ENCODE data around the gene UBAP1L. TPM values are rescaled to one million over a fixed set of nuclear protein-coding genes. Genes with fewer than 3 reads are reported as not detected.
"Not testable (repeated sequence)": the region's sequence is repeated elsewhere in the genome, so short reads cannot be mapped to it uniquely, and the experiment has no call there.

Gene UBAP1L
- total RNA-seq, 1 experiment from 2014 or later: 1.7 TPM

DNA sequence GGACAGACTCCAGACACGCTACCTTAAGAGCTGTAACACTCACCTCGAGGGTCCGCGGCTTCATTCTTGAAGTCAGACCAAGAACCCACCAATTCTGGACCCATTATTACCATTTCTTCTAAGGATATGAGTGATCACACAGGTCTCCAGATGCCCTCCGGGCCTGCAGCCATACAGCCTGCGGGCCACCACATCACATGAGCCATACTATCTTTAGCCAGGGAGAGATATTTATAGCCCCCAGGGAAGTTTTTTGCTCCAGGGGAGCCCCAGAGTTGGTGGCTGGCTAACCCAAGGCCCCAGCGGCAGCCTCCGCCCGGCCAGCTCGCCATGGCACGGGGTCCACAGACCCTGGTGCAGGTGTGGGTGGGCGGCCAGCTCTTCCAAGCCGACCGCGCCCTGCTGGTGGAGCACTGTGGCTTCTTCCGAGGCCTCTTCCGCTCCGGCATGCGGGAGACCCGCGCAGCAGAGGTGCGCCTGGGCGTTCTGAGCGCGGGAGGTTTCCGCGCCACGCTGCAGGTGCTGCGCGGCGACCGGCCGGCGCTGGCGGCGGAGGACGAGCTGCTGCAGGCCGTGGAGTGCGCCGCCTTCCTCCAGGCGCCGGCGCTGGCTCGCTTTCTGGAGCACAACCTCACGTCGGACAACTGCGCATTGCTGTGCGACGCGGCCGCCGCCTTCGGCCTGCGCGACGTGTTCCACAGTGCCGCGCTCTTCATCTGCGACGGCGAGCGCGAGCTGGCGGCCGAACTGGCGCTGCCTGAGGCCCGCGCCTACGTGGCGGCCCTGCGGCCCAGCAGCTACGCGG is 38.3 kb downstream of the UBAP1L start, which contains the start of gene KBTBD13:
KBTBD13 (plus strand) TSS at position 261 of the 805 bp plus-strand sequence; CDS start at position 331, 70 bp downstream.
- H3K36me3 ChIP-seq (ENCODE audit: control insufficient read depth, insufficient read depth, low read length): no peaks in the 10 kb centered on the region
- BruUV-seq (replicated peaks): no TSS peak
- DNase-seq (ENCODE audit: low read depth, low spot score) (no peak), ATAC-seq (no peak)
- intact Hi-C loops (cut with micrococcal nuclease; ENCODE audit: unreplicated experiment) (loop anchor here (1.0 kb wide), 1 partner anchor 8 kb away; no protein-coding TSS in a partner anchor), in situ Hi-C loops (cut with HindIII; ENCODE audit: low pct_unique_long_range_greater_than_20kb, low sequenced_read_pairs) (no loop called here)
- no peaks in the 10 kb centered on the region for H3K9me3 ChIP-seq (ENCODE audit: control insufficient read depth, insufficient read depth, low read depth, low read length)
- no peak within 1 kb of the TSS for H3K4me3 ChIP-seq (ENCODE audit: low read depth in 2 of 2, low read length in 2 of 2)
- no peaks in the 10 kb centered on the region; the same call in 1 of the 2 replicates for H3K27me3 ChIP-seq (ENCODE audit: control insufficient read depth, insufficient read depth, low read length)
- CTCF ChIA-PET: interaction anchor here (0.7 to 1.7 kb wide), 2 partner anchors 10 to 198 kb away, joined by 3 to 4 read pairs; no protein-coding TSS in a partner anchor
- no peak within 1 kb of the TSS for H3K27ac ChIP-seq (ENCODE audit: low read length)
- no peaks in the 10 kb centered on the region; the same call in 1 of the 2 replicates for H3K4me1 ChIP-seq (ENCODE audit: control insufficient read depth, insufficient read depth, low read length)
- POLR2A ChIA-PET: no interaction called here
- no peak for TF ChIP-seq SIN3A (IDR thresholded peaks at IDR 0.05; ENCODE audit: borderline replicate concordance, insufficient read depth, low read depth, low read length)
- TF ChIP-seq, protein P1, sequence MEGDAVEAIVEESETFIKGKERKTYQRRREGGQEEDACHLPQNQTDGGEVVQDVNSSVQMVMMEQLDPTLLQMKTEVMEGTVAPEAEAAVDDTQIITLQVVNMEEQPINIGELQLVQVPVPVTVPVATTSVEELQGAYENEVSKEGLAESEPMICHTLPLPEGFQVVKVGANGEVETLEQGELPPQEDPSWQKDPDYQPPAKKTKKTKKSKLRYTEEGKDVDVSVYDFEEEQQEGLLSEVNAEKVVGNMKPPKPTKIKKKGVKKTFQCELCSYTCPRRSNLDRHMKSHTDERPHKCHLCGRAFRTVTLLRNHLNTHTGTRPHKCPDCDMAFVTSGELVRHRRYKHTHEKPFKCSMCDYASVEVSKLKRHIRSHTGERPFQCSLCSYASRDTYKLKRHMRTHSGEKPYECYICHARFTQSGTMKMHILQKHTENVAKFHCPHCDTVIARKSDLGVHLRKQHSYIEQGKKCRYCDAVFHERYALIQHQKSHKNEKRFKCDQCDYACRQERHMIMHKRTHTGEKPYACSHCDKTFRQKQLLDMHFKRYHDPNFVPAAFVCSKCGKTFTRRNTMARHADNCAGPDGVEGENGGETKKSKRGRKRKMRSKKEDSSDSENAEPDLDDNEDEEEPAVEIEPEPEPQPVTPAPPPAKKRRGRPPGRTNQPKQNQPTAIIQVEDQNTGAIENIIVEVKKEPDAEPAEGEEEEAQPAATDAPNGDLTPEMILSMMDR (IDR thresholded peaks at IDR 0.05): no peak
- TF ChIP-seq, protein P2, sequence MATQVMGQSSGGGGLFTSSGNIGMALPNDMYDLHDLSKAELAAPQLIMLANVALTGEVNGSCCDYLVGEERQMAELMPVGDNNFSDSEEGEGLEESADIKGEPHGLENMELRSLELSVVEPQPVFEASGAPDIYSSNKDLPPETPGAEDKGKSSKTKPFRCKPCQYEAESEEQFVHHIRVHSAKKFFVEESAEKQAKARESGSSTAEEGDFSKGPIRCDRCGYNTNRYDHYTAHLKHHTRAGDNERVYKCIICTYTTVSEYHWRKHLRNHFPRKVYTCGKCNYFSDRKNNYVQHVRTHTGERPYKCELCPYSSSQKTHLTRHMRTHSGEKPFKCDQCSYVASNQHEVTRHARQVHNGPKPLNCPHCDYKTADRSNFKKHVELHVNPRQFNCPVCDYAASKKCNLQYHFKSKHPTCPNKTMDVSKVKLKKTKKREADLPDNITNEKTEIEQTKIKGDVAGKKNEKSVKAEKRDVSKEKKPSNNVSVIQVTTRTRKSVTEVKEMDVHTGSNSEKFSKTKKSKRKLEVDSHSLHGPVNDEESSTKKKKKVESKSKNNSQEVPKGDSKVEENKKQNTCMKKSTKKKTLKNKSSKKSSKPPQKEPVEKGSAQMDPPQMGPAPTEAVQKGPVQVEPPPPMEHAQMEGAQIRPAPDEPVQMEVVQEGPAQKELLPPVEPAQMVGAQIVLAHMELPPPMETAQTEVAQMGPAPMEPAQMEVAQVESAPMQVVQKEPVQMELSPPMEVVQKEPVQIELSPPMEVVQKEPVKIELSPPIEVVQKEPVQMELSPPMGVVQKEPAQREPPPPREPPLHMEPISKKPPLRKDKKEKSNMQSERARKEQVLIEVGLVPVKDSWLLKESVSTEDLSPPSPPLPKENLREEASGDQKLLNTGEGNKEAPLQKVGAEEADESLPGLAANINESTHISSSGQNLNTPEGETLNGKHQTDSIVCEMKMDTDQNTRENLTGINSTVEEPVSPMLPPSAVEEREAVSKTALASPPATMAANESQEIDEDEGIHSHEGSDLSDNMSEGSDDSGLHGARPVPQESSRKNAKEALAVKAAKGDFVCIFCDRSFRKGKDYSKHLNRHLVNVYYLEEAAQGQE (IDR thresholded peaks at IDR 0.05; ENCODE audit: insufficient read depth in 1 of 2, low read depth in 2 of 2, low read length in 1 of 2): no peak

DNA sequence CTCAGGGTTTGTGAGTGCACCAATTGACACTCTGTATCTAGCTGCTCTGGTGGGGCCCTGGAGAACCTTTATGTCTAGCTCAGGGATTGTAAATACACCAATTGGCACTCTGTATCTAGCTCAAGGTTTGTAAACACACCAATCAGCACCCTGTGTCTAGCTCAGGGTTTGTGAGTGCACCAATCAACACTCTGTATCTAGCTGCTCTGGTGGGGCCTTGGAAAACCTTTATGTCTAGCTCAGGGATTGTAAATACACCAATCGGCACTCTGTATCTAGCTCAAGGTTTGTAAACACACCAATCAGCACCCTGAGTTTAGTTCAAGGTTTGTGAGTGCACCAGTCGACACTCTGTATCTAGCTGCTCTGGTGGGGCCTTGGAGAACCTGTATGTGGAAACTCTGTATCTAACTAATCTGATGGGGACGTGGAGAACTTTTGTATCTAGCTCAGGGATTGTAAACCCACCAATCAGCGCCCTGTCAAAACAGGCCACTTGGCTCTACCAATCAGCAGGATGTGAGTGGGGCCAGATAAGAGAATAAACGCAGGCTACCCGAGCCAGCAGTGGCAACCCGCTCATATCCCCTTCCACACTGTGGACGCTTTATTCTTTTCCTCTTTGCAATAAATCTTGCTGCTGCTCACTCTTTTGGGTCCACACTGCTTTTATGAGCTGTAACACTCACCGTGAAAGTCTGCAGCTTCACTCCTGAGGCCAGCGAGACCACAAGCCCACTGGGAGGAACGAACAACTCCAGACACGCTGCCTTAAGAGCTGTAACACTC is 39.2 kb downstream of the UBAP1L start:
- H3K9me3 ChIP-seq (ENCODE audit: control insufficient read depth, insufficient read depth, low read depth, low read length); in situ Hi-C loops (cut with HindIII; ENCODE audit: low pct_unique_long_range_greater_than_20kb, low sequenced_read_pairs); BruUV-seq (replicated peaks); ATAC-seq; H3K4me3 ChIP-seq (ENCODE audit: low read depth in 2 of 2, low read length in 2 of 2); H3K27me3 ChIP-seq (ENCODE audit: control insufficient read depth, insufficient read depth, low read length); H3K27ac ChIP-seq (ENCODE audit: low read length); H3K4me1 ChIP-seq (ENCODE audit: control insufficient read depth, insufficient read depth, low read length); CTCF ChIA-PET; DNase-seq (ENCODE audit: low read depth, low spot score); H3K36me3 ChIP-seq (ENCODE audit: control insufficient read depth, insufficient read depth, low read length): not testable (repeated sequence)
- POLR2A ChIA-PET: interaction anchor here (0.6 kb wide), 1 partner anchor 20 kb away, joined by 4 read pairs; no protein-coding TSS in a partner anchor
- intact Hi-C loops (cut with micrococcal nuclease; ENCODE audit: unreplicated experiment): loop anchor here (1.0 kb wide), 1 partner anchor 8 kb away; no protein-coding TSS in a partner anchor

DNA sequence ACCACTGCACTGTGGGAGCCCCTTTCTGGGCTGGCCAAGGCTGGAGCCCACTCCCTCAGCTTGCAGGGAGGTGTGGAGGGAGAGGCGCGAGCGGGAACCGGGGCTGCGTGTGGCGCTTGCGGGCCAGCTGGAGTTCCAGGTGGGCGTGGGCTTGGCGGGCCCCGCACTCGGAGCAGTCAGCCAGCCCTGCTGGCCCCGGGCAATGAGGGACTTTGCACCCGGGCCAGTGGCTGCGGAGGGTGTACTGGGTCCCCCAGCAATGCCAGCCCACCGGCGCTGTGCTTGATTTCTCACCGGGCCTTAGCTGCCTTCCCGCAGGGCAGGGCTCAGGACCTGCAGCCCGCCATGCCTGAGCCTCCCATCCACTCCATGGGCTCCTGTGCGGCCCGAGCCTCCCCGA is 40.1 kb downstream of the UBAP1L start:
- POLR2A ChIA-PET; CTCF ChIA-PET; intact Hi-C loops (cut with micrococcal nuclease; ENCODE audit: unreplicated experiment): not testable (repeated sequence)

More for the DNA sequence above, 40.1 kb downstream of the UBAP1L start:
- H3K27me3 ChIP-seq (ENCODE audit: control insufficient read depth, insufficient read depth, low read length); H3K36me3 ChIP-seq (ENCODE audit: control insufficient read depth, insufficient read depth, low read length); ATAC-seq; DNase-seq (ENCODE audit: low read depth, low spot score); H3K4me1 ChIP-seq (ENCODE audit: control insufficient read depth, insufficient read depth, low read length); H3K27ac ChIP-seq (ENCODE audit: low read length); H3K4me3 ChIP-seq (ENCODE audit: low read depth in 2 of 2, low read length in 2 of 2); H3K9me3 ChIP-seq (ENCODE audit: control insufficient read depth, insufficient read depth, low read depth, low read length); BruUV-seq (replicated peaks); in situ Hi-C loops (cut with HindIII; ENCODE audit: low pct_unique_long_range_greater_than_20kb, low sequenced_read_pairs): not testable (repeated sequence)

Data from Panc1 (cell line).